ENCODE data around the gene SERINC5.

- TF ChIP-seq CTCF (conservative IDR thresholded peaks at IDR 0.05; ENCODE audit: low read length) (no peak), EZH2phosphoT487 (IDR thresholded peaks at IDR 0.05; ENCODE audit: borderline replicate concordance) (no peak)
Observed at GRCh38 chr5:80094236-80094738, 161.6 kb downstream of the SERINC5 start.
